HG03439 (cell line): ENCODE data around the gene PLEKHM1.
"Not testable (repeated sequence)": the region's sequence is repeated elsewhere in the genome, so short reads cannot be mapped to it uniquely, and the experiment has no call there.

Experiments used
- ATAC-seq: cut with Tn5 transposase; IDR thresholded peaks from one replicate; pipeline ENCODE4 v1.9.1; 2021; ENCODE audit warnings: mild to moderate bottlenecking, moderate library complexity; ENCODE audit not compliant: unreplicated experiment

The PLEKHM1 gene

DNA sequence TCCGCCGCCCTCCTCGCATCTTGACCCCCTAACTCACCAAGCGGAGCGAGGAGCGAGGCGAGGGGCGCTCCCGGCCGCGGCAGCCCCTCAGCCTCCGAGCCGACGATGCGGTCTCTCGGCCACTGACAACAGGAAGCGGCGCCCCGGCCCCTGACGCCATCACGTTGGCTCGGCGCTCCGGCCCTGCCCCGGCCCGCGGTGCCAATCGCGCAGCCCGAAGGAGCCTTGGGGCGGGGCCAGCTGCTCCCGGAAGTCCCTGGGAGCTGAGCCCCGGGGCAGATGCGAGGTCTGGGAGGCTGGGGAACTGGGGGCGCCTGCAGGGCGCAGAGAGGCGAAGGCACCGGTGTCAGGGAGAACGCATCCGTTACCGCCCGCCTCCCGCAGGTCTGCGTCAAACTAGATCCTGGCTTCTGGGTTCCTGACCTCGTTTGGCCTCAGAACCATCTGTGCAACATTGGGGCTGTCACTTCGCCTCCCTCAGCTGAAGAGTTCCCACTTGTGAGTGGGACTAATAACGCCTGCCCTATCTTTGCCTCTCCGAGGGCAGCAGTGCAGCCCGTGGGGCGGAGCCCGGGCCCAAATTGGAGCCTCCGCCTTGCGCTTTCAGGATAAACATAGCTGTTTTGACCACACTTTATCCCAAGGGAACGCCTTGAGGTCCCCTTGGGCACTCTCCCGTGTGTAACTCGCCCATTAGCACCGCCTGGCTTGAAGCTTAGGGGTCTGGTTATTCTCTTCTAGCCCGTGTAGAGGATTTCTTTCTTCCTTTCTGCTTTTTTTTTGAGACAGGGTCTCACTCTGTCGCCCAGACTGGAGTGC lies at the start of gene PLEKHM1:
PLEKHM1 (minus strand) TSS at position 107 of the 819 bp plus-strand sequence. CDS start 8,237 bp downstream, outside the sequence.
- peak; percentile 95 for ATAC-seq

DNA sequence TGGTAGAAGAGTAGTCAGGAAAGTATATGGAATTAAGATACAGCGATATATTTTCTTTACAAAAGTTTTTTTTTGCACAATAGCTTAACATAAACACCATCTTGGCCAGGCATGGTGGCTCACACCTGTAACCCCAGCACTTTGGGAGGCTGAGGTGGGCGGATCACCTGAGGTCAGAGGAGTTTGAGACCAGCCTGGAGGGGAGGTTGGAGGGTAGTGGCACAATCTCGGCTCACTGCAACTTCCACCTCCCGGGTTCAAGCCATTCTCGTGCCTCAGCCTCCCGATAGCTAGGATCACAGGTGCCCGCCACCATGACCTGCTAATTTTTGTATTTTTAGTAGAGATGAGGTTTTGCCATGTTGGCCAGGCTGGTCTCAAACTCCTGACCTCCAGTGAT lies 47.6 kb upstream of the PLEKHM1 start:
- not testable (repeated sequence) for ATAC-seq

DNA sequence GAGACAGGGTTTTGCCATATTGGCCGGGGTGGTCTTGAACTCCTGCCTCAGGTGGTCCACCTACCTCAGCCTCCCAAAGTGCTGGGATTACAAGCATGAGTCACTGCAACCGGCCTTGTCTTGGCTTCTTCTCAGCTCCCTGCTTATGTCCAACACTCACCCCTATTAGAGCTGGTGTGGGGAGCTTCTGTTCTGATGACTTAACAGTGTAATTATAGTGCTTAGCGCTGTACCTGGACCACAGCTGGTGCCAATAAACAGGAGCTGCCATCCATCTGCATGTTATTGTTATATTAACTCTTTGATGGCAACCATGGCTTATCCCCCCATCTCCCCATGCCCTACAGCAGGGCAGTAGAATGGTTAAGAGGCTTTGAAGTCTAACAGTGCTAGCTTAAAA lies 15.6 kb upstream of the PLEKHM1 start:
- not testable (repeated sequence) for ATAC-seq

DNA sequence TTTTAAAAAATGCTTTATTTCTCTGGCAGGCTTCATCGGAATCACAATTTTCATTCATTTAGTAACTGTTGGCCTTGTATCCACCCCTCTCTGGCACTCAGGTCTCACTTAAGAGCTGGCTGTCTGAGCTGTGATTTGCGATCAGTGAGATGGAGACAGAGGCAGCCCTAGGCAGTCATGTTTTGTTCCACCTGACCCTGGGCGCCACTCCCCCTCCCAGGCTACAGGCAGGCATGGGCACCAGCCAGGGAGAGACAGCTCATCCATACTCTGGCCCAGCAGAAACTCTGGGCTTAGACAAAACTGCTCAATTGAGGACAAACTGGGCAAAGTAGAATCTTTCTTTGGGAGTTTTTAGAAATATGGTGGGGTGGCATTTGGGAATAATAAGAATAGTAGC lies 14.7 kb upstream of the PLEKHM1 start:
- ATAC-seq, result not testable (repeated sequence)

DNA sequence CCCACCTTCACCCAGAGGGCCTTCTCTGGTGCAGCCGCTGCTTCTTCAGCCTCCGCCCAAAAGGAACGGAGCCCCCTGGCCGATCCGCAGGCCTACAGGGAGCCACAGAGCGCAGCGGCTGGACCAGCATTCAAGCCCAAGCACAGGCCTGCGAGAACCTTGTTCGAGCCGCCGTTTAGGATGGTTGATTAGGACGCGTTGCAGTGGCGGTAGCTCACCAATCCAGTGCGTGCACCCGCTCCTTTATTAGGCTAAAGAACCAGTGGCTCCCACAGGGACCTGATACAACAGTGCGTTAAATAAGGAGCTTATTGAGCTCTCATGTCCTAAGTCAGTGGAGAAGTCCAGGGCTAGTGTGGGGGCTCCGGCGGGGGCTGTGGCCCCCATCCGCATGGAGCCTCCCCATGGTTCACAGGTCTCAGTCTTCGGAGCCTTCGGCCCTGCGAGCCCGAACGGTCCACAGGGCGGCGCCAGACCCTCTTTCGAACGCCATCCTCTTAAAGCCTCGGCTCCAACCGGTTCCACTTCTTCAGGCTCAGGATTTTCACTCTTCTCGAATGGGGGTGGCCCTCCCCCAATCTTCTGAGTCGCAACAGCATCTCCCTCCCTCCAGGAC lies 10.7 kb upstream of the PLEKHM1 start:
- ATAC-seq, result not testable (repeated sequence)

DNA sequence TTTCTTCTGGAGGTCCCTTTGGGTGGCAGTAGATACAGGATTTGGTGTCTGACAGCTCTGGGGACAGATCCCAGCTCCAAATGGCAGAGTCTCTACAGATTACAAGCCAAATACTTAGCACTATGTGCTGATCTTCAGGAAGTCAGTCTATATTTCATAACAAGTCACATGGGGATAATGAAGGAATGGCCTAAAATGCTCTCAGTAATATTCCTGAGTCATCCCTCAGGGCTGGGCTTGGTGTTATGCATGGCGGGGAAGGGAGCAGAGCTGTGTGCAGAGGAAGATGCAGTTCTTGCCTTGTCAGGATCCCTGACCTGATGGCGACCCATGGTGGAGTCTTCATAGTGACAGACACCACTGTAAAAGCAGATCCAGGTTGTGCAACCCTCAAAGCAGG lies 10.0 kb upstream of the PLEKHM1 start:
- not testable (repeated sequence) for ATAC-seq

DNA sequence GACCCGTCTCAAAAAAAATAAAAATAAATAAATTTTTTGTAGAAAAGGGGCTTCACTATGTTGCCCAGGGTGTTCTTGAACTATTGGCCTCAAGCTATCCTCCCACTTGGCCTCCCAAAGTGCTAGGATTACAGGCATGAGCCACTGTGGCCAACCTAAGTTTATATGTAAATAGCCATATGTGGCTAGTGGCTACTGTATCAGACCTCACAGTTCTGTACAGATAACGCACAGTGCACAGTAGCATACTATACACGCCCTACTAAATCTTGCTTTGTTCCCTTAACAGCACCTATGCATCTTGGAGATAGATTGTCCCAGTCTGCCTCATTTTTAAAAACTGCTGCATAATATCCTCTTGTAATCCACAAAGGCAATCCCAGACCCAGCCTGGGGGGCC lies 8.7 kb upstream of the PLEKHM1 start:
- not testable (repeated sequence) for ATAC-seq

DNA sequence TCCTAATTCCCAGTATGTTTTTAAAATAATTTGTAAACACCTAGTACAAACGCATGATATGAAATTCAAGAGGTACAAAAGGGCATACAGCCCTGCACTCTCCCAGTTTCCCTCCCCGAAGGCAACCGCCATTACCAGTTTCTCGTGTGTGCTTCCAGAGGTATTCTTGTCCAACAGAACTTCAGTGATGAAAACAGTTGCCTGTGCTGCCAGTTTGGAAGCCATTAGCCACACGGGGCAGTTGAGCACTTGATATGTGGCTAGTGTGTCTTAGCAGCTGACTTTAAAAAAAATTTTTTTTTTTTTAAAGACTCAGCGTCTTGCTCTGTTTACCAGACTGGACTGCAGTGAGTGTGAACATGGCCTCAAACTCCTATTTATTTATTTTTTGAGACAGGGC lies 7.9 kb upstream of the PLEKHM1 start:
- ATAC-seq, result not testable (repeated sequence)

DNA sequence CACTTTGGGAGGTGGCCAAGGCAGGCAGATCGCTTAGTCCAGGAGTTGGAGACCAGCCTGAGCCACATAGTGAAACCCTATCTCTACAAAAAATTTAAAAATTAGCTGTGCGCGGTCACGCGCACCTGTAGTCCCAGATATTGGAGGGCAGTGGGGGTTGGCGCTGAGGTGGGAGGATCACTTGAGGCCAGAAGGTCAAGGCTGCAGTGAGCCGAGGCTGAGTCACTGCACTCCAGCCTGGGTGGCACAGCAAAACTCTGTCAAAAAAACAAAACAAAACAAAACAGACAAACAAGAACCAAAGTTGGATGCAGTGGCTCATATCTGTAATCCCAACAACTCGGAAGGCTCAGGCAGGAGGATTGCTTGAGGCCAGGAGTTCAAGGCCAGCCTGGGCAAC lies 6.9 kb upstream of the PLEKHM1 start:
- ATAC-seq, result not testable (repeated sequence)

DNA sequence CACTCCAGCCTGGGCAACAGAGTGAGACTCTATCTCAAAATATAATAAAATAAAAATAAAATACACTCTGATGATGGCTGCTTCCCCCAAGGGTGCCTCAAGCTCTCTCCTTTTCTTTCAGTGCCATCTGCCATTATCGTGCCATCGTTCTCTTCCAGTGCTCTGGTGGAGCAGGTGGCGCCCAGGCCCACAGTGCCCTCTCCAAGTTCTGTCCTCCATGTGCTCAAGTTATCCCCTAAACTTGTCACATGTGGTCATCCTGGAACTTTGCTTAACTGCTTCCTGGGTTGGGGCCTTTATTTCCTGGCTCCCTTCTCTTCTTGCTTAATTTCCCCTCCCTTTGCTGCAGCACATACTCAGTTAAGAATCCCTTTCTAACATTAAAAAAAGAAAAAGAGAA lies 6.0 kb upstream of the PLEKHM1 start:
- ATAC-seq, result not testable (repeated sequence)

DNA sequence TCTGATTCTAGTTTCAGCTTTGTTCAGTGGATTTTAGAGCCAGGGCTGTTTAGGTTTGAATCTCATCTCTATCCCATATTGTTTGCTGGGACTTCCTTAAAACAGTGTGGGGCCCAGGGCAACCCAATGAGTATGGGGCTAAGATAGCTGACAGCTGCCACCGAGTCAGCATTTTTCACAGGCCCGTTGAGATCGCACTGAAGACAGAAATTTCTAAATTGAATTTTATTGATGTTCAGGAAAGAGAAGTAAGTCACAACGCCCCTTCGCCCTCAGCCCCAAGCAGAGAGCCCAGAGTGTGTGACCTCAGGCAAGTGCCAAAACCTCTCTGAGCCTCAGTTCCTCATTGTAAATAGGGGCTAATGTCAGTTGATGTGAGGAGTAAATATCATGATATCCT lies 4.0 kb upstream of the PLEKHM1 start:
- not testable (repeated sequence) for ATAC-seq

DNA sequence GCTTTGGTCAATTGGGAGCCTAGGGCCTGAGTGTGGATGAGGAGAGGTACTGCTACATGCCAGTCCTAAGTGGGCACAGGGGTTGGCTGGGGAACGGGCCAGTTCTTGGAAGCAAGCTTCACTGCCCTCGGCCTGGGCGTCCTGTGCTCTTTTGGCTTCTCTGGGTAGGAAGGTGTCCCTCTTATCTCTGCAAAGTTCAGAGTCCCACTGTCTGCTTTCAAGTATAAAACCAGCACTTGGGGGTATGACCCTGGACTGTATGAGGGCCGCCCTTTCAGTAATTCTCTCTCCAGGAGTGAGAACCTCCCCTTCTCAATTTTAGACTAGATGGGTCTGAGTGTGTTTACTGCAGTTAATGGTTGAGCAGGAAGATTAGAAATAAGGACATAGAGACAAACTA lies 1.6 kb upstream of the PLEKHM1 start:
- ATAC-seq, result not testable (repeated sequence)

DNA sequence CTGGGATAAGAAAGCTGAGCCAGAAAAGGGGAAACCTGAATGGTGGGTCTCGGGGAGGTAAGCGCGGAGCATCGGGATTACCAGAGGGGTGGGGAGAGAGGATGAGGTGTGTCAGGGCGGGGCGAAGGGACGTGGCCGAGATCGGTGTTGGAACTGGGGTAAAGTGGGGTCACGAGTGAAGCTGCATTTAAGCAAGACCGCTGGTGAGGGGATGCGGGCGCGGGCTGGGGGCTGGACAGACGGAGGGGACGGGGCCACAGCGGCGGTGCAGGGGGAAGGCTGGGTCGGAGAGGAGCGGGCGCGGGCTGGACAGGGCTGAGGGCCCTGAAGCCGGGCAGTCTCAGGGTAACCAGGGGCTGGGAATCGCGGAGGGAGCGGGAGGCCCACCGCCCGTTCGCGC lies 323 bp downstream of the PLEKHM1 start:
- ATAC-seq, result peak; percentile 34

DNA sequence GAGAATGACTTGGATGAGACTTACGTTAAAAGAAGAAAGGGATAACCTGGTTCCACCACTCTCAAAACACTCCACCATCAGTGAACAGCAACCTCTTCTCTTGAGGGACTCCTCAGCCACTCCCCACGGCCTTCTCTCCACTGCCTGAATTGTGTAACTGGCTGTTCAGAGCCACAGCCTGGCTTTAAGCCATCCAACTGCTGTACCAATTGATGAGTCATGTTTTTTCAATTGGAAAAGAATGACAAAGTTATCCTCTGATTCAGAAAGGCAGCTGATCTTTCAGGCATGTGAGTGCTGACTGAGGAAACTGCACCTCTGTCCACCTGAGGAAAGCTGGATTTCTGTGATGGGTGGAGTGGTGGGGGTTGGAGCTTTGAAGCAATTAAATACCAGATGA lies 2.8 kb downstream of the PLEKHM1 start:
- not testable (repeated sequence) for ATAC-seq

DNA sequence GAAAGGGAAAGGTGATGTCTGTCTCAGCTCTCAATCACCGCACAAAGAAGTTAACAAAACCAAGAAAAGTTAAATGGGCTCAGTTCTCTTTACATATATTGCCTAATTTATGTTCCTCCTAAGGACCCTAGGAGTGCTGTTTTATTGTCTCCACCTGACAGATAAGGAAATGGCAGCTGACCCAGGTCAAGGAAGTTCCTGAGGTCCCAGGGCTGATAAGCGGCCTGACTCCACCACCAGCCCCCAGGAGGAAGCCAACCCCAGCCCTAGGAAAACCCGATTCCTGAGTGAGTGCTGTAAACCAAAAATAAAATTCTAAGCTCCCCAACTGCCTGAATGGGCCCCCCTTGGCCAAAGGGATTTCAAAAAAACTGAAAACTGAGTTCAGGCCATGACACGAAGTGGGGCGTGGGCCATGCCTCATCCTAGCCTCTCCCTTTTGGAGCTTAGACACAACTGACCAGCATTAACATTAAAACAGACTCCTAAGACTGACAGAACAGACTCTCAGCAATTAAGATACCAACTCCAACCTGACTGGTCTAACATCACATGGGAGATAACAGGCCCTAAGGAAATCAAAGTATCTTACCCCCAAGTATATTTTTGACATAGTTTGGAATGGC lies 6.8 kb downstream of the PLEKHM1 start:
- ATAC-seq, result not testable (repeated sequence)

DNA sequence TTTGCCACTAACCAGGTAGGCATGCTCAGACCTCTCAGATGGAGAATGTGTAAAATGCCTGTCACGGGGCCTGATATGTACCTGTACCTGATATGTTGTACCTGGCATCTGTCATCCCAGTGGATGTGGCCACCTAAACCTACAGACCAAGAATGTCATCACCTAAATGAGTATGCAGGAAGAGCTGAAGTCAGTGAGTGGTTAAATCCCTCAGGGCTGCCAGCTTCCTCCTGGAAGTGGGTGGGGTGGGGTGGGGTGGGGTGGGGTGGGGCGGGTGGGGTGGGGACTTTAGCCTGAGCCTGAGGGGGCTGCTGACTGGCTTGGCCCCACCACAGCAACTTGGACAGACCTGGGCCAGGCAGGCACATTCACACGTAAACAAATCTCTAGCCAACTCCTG lies 7.3 kb downstream of the PLEKHM1 start:
- not testable (repeated sequence) for ATAC-seq

DNA sequence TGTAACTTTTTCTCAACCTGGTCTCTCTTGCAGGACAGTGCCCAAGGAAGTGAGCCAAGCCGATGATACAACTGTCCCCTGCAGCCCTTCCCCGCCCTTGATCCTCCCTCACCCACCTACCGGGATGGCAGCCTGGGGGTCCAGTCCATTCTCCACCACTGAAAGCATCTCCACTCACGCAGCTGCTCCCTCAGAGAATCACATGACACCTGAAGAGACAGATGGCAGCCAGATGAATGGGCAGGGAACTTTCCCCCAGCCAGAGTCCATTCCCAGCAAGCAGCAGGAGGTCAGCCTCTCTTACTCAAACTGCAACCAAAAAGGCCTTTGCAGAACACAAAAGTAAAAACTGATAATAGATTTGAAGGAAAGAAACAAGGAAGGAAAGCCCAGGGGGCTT lies 8.2 kb downstream of the PLEKHM1 start:
- not testable (repeated sequence) for ATAC-seq

DNA sequence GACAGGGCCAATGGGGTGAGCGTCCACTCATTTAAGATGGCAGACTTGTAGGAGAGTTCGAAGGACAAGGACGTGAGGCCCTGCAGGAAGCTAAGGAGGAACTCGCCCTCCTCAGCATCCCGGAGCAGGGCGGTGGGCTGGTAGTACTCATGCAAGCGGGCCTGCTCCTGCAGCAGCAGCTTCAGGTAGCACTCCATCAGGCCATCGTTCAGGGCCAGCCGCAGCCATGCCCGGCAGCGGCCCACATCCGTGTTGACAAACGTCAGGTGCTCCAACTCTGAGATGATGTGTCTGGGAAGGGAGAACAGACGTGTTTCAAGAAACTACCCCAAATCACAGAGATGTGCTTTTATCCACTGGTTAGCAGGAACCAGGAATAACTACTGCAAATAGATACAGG lies 15.1 kb downstream of the PLEKHM1 start:
- ATAC-seq, result not testable (repeated sequence)

DNA sequence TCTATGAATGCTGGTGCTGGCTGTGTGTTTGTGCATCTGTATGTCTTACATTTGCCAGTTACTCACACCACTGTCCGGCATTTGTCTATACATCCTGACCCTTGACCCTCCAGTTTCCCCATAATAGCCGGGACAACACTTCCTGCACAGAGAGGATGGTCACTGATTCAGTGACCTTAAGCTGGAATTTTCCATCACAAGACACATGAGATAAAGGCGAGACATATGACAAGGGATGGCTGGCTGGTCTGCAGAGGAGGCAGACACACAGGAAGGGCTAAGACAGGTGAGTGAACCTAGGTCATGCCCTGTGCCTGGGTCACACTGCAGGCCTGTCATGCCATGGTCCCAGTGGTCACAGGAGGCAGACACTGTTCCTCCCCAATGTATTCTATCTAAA lies 18.3 kb downstream of the PLEKHM1 start:
- not testable (repeated sequence) for ATAC-seq

DNA sequence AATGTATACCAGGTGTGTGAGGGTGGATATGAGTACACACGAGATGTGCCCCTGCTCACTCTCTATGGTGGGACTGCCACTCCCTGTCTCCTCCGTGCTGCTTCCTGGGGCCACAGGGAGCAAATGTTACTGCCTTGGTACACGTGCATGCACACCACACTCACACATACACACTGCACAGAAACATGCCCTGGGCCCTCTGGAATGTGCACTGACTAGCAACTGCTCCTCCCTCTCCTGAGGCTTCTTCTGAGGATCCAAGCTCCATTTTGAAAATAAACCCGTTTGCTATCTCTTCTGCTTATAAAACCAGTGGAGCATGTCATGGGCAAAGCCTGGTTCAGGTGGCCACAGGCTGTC lies 21.3 kb downstream of the PLEKHM1 start:
- not testable (repeated sequence) for ATAC-seq

DNA sequence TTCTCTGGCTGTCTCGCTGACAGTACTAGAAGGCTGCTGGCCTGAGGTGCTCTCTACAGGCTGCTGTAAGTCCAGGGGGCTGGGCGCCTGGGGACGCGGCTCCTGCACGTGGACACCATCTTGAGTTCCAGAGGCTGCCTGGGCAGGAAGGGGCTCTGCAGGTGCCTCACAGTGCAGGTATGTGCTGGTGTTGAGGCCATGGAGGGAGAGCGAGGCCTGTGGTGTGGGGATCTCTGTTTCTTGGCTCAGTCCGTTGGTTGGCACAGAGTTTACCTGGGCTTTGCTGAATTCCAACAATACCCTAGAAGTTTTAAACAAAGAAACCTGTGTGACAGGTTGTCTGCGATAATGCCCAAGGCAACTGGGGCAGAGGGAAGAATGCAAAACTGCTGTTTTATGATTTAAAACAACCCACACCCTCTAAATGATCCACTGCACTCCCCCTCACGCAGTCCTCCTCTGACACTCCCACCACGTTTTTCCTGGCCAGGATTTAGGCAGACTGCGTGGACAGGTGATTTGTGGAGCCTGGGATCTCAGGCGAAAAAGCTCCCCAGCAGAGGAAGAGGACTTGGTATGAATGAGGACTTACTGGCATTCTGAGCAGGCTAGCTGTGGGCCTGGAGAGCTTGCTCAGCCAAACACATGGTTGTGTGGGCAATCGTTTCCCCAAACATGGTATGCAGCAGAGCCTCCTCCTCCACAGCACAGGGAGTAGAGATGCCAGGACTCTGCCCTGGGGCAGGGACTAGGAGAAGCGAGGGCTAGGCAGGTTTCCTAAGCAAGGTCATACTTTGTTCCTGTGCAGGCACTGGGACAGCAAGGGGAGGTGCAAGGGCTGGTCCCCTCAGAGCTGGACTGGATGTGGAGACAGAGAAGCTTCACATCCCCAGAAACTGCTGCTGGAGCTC lies 22.0 kb downstream of the PLEKHM1 start:
- ATAC-seq, result not testable (repeated sequence)
